GM21737 (cell line): ENCODE measurements around the gene HRCT1.
"Not testable (repeated sequence)": the region's sequence is repeated elsewhere in the genome, so short reads cannot be mapped to it uniquely, and the experiment has no call there.

ENCODE experiments used
- ATAC-seq: cut with Tn5 transposase; IDR thresholded peaks from one replicate; pipeline ENCODE4 v1.9.1; 2021; ENCODE audit warnings: mild to moderate bottlenecking, moderate library complexity; ENCODE audit not compliant: unreplicated experiment

Gene HRCT1

DNA sequence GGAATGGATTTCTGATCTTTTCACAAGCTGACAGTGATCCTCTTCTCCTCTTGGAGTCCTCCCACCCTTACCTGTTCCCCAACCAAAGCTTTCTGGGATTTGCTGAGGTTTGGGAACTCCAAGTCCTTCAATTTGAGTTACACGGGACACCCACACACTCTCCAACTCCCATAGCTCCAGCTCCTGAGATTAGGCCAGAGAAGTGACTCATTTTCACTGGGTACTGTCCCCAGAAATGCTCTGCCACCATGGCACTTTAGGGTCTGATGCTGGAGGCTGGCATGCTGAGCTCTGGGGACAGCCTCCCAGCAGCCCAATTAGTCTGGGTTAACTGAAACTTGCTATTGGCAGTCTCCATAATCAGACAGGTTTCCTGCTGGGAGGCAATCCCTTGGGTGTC is 14.0 kb upstream of the HRCT1 start:
- no peak for ATAC-seq

DNA sequence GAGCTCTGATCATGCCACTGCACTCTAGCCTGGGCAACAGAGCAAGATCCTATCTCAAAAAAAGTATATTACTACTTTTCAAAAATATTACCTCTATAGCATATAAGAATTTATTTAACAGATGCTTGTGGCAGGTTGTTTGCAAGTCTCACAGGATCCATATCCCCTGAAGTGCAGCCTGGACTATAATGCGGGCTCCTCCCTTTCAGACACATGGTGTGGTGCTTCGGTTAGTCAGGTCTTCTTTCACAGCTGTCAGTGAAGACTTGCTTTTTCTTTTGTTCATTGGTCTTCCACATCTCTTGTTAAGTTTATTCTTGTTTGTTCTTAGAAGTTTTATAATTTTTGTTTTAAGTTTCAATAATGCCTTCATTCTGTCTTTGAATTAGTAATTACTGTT is 9.4 kb upstream of the HRCT1 start:
- no peak for ATAC-seq

DNA sequence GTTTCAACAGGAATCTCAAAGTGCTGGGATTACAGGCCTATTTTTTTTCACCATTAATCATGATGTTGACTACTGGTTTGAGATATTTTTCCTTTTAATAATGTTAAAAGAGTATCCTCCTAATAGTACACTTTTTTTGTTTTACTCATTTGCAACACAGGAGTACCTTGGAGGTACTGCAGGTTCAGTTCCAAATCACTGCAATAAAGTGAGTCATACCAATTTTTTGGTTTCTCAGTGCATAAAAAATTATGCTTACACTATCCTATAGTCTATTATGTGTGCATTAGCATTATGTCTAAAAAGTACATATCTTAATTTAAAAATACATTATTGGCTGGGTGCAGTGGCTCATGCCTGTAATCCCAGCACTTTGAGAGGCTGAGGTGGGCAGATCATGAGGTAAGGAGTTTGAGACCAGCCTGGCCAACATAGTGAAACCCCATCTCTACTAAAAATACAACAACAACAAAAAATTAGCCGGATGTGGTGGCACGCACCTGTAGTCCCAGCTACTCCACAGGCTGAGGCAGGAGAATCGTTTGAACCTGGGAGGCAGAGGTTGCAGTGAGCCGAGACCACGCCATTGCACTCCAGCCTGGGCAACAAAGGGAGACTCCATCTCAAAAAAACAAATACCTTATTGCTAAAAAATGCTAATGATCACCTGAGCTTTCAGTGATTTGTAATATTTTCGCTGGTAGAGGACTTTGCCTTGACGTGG is 8.5 kb upstream of the HRCT1 start:
- ATAC-seq: not testable (repeated sequence)

DNA sequence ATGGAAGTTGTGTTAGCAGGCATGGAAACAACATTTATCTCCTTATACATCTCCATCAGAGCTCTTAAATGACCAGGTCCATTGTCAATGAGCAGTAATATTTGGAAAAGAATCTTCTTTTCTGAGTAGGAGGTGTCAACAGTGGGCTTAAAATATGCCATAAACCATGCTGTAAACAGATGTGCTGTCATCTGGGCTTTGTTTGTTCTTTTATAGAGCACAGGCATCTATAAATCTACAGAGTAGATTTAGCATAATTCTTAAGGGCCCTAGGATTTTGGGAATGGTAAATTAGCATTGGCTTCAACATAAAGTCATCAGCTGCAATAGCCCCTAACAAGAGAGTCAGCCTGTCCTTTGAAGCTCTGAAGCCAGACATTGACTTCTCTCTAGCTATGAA is 7.7 kb upstream of the HRCT1 start:
- no peak for ATAC-seq

DNA sequence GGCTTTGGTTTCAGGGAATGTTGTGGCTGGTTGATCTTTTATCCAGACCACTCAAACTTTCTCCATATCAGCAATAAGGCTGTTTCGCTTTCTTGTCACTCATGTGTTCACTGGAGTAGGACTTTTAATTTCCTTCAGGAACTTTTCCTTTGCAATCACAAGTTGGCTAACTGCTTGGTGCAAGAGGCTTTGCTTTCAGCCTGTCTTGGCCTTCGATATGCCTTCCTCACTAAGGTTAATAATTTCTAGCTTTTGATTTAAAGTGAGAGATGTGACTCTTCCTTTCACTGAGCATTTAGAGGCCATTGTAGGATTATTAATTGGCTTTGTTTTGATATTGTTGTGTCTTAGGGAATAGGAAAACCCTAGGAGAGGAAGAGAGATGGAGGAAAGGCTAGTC is 7.0 kb upstream of the HRCT1 start:
- ATAC-seq: no peak

DNA sequence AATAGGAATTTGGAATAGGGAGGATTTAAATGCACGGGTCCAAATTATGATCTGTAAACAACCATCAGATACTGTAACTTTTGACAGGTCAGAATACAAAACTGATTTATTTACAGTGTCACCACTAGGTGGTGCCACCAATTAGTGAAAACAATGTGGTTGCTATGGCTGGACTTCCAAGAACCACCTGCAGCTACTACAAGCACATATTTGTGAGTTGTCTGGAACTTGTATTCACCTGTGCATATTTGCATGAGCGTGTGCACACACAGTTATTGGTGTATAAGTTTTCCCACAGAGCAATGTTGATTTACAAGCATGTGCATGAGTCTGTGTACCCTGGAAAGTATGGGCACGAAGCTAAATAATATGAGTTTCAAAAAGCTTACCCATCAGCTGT is 3.0 kb upstream of the HRCT1 start:
- ATAC-seq: no peak

DNA sequence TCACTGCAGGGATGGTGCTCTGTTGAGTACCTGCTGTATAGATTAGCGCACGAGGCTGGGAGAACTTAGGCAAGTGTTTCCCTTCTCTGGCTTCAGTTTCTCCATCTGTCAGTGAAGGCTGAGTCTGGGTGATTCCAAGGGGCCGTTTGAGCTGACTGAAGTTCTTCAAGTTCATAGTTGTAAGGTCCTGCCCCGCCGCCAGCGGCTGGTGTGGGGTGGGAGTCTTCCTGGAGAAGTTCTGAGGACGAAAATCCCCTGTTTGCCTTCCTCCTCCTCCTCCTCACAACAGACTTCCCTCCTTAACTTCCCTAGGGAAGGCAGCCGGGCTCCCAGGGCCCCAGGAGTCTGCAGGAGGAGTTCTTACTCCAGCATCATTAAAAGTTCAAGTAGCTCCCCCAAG is 1.7 kb upstream of the HRCT1 start:
- ATAC-seq: no peak

DNA sequence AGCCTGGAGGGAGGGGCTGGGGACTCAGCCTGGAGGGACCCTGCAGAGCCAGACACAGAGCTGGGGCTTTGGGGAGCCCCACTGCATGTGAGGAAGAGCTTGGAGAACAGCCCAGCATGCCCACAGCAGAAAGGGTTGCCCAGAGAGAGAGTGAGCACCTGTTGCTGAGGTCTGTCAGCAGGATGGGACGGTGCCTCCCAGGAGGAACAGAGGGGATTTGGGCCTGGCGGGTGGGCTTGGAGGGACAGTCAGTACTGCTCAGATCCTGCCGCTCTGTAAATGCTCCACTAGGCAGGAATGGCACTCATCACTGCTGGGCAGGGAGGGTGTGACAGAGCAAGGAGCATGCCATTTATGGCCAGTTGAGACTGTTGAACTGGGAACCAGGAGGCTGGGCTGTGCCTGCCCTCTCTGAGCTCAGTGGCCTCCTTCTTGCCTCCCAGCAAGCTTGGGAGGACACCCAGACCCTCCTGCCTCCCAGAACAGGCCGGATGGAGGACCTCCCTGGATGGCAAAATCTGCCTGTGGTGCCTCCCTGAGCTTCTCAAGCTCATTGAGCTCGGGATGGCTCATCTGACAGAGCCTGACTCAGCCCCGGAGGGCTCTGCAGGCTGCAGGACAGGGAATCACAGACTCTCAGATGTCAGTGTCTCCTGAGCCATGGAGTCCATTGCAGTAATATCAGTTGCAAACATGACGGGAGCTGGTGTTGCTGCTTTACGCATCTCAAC is 786 bp upstream of the HRCT1 start:
- no peak for ATAC-seq

DNA sequence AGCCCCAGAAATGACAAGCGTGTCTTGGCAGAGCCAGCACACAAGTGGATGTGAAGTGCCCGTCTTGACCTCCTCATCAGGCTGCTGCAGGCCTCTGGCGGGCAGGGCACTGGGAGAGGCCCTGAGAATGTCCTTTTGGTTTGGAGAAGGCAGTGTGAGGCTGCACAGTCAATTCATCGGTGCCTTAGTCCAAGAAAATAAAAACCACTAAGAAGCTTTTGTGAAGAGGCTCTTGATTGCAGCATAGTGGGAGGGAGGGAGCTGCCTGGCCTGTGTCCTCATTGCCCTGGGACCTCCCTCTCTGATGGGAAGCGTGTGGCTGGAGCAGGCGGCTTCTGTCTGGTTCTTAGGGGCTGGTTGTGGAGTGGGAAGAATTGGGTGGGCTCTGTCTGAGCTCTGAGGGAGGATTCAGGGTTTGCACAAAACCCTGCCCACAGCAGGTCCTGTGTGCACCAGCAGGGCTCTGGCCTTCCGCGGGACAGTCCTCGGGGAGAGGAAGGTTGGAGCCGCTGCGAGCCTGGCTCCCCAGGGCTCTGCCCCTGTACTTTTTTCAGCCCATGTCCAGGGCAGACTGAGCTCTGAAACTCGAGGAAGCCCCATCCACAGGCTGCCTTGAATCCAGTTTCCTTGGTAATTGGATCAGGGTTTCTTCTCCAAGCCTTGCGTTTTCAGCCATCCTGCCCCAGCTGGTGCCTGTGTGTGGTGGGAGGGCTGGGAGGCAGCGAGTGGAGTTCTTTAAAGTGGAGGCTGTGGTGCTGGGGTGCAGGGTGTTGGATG is 1.1 kb downstream of the HRCT1 start:
- ATAC-seq: no peak

DNA sequence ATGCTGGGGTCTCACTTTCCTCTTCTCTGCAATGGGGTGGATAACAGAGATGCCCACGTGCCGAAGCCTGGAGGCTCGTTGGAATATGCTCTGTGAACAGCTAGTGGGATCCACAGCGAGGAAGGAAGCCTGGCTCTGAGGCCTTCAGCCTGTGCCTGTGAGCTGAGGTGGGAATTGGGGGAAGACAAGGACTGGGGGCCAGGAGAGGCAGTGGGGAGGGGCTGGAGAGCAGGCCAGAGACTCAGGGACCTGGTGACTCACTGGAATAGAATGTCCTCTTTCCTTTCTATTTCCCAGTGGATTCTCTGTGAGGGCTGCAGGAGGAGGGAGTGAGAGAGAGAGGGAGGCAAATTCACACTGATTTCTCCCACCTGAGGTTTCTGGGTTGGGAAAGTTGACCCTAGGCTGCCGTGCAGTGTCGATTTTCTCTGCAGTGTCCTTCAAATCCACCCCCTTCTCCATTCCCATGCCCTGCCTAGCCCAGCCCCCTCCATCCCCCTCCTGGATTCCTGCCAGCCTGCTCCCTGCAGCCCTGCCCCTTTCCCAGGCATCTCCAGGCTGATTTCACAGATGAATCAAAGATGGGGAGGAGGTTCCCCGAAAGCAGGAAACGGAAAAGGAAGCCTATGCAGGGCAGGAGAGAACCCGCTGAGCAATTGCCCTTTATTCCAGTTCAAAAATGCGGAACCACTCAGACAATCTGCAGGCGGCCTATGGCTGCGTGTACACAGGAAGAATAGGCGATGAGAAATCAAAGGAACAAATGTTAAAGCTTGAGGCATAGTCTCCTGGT is 1.9 kb downstream of the HRCT1 start:
- ATAC-seq: no peak

DNA sequence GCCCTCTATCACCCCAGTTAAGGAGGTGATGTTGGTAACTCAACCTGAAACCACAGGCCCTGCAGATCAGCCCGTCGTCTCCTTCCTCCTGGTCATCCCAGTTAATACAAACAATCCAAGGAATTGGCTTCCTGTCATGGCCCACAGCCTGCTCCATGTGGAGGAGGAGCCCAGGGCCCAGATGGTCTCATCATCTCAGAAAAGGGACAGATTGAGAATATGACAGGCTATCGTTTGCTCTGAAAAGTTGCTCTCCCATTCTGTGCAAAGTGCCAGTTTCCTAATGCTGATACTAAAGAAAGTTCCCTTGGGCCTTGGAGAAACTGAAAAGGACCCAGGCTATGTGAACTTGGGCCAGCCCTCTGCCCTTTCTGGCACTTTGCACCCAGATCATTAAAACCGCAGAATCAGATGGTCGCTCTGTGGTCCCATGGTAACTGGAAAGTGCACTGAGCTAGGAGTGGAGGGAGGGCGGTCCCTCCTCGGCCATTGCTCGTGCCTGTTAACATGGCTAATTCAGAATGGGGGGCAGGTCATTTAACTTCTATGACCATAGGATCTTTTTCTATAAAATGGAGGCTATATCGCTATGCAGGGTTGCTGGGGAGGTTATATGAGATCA is 2.6 kb downstream of the HRCT1 start:
- ATAC-seq: no peak

DNA sequence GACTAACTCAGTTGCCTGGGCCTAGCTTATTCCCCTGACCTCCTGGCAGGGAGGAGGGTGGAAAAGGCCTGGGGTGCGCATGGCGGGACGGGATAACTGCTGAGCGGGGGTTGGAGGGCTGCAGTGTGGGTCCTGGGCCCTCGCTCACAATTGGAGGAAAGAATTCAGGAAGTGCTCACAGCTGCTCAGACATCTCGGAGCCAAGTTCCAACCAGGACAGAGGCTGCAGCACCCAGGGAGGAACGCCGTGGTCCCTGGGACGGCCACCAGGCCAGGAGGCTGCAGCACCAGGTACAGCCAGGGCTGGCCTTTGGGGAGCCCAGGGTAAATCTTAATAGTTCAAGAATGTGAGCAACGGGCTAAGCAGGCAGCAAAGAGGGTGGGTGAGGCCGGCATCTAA is 3.3 kb downstream of the HRCT1 start, which contains the start of gene SPAAR:
SPAAR (plus strand) TSS at position 217 of the 400 bp plus-strand sequence. CDS start 974 bp downstream, outside the sequence.
- no peak for ATAC-seq

DNA sequence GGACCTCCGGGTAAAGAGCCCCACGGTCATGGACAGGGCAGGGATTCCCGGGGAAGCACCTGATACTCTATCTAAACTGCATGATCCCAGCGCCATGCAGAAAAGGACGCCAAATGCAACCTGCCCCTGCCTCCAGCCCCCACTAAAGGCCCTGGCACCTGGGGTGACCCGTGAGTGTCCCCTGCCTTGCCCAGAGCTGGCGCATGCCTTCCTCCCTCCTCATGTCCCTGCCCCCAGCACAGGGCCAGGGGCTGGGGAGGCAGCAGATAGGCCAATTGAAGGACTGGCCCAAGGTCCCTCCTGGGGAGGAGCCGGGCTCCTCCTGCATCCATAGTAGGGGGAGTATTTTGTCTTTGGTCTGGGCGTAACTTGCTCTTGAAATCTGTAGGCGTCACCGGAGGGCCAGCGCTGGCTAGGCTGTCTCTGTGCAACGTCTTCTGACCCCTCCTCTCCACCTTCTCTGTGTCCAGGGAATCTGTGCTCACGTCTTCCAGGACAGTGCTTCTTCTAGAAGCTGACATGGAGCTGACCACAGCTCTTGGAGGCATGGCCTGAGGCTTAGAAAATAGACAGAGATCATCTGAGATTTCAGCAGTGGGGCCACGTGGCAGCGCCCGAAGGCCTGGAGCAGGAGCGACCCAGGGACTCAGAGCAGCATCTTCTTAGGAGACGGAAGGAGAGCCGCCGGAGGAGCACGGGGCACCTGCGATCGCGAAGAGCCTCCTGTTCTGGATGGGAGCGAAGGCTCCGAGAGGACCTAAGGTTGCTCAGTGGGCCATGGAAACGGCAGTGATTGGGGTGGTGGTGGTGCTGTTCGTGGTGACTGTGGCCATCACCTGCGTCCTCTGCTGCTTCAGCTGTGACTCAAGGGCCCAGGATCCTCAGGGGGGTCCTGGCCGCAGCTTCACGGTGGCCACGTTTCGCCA is 3.9 kb downstream of the HRCT1 start:
- ATAC-seq: no peak

DNA sequence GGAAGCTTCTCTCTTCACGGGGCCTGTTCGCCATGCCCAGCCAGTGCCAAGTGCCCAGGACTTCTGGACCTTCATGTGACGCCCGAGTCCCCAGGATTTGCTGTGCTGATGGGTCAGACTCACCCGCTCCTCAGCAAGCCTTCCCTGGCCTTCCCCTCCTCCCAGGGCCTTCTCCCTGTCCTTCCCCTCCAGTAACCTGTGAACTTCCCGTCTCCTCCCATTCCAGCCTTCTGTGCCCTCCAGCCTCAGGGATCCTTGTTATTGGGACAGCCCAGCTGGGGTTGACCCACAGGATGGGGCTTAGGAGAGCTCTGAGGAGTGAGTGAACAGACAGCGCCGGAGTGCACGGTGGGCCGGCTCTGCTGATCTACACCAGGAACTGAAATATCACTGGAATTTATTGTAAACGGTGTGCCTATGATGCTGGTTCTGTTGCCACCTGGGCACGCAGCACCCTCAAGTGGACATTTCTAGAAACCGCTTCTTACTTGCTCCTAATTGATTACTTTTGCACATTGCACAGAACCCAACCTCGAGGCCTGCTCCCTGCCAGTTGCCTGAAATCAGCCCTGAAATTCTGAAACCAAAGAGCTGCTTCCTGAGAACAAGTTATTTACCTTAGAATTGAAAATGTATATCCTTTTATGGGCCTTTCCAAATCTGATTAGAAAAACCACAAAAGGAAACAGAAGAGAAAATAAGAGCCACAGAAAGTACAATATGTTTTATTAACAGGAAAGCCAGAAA is 4.8 kb downstream of the HRCT1 start:
- no peak for ATAC-seq

DNA sequence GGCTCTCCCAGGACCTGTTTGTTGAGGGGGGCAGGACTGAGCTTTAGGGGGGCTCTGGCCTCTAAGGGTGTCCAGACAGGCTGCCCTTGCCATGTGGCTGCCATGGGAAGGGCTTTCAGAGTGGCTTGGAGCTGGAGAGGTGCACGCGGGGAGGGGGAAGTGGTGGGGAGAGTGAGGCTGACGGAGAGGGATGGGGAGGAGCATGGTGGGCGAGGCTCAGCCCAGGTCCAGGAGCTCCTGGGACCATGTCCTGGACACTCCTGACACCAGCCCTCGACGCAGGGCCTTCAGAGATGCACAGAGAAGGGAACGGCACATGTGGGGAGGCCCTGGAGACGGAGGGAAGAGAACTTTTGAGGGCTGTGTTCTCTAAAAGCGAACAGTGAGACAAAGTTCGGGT is 5.7 kb downstream of the HRCT1 start:
- ATAC-seq: no peak

DNA sequence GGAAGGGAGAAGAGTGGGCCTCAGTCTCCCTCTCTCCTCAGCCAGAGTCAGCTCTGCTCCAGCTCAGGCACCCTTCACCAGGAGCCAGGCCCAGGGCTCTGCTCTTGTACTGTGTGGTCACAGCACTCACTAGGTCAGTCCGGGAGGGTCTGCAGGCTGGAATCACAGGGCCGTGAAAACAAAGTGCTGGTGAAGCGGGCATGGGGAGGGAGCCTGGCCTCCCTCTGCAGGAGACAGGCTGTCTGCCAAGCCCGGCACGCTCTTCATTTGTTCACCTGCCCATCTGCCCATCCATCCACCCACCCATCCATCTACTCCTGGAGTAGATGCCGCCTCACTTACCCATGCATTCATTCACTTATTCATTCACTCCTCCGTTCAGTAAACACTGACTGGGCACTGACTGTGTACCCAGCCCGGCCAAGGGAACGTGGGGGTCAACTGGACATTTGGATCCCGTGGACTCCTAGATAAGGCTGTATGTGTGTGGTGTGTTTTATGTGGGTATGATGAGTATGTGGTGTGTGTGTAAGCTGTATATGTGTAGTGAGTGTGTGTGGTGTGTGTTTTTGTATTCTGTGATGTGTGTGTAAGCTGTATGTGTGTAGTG is 6.9 kb downstream of the HRCT1 start:
- no peak for ATAC-seq

DNA sequence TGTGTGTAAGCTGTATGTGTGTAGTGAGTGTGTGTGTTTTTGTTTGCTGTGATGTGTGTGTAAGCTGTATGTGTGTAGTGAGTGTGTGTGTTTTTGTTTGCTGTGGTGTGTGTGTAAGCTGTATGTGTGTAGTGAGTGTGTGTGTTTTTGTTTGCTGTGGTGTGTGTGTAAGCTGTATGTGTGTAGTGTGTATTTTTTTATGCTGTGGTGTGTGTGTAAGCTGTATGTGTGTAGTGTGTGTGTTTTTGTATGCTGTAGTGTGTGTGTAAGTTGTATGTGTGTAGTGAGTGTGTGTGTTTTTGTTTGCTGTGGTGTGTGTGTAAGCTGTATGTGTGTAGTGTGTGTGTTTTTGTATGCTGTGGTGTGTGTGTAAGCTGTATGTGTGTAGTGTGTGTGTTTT is 7.4 kb downstream of the HRCT1 start:
- not testable (repeated sequence) for ATAC-seq

DNA sequence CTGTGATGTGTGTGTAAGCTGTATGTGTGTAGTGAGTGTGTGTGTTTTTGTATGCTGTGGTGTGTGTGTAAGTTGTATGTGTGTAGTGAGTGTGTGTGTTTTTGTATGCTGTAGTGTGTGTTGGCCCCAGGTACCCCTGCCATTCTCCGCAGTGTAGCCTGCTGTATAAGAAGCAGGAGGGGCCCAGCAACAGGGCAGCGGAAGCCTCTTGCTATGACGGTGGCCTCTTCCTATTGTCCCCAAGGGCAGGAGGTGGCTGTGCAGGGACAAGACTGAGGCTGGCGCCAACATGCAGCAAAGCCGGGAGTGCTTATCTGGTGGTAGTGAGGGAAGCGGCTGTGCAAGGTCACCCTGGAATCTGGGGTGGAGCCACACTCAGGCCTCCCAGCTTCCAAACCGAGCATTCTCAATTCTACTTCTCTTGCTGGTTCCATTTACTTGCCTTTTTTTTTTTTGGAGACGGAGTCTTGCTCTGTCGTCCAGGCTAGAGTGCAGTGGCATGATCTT is 8.4 kb downstream of the HRCT1 start:
- no peak for ATAC-seq
